Loucy (cell line): ENCODE measurements around the gene KLHL12.
"Not testable (repeated sequence)": the region's sequence is repeated elsewhere in the genome, so short reads cannot be mapped to it uniquely, and the experiment has no call there.

Experiments used
- H2AFZ ChIP-seq: fragments of 200-600 bp; sonication (generic); 2 replicates; pipeline ENCODE4 v1.6.0; 2016; ENCODE audit warnings: antibody characterized with exemption, mild to moderate bottlenecking, low read length, moderate library complexity
- H3F3A ChIP-seq: fragments of 200-600 bp; 2 replicates; pipeline ENCODE4 v1.6.0; 2016; ENCODE audit warnings: antibody characterized with exemption, low read depth, mild to moderate bottlenecking
- H3K27me3 ChIP-seq: fragments of 200-600 bp; sonication (generic); 2 replicates; pipeline ENCODE4 v1.6.1; 2014; ENCODE audit warnings: low read length, mild to moderate bottlenecking; ENCODE audit not compliant: insufficient read depth, poor library complexity, severe bottlenecking
- H3K36me3 ChIP-seq: fragments of 200-600 bp; sonication (generic); 2 replicates; pipeline ENCODE4 v1.6.1; 2016; ENCODE audit warnings: low read length; ENCODE audit not compliant: insufficient read depth
- H3K4me1 ChIP-seq: fragments of 200-600 bp; sonication (generic); 2 replicates; pipeline ENCODE4 v1.5.1; 2014; ENCODE audit warnings: low read length, mild to moderate bottlenecking; ENCODE audit not compliant: insufficient read depth, poor library complexity, severe bottlenecking
- H3K4me2 ChIP-seq: fragments of 200-600 bp; sonication (generic); 2 replicates; pipeline ENCODE4 v1.6.0; 2014; ENCODE audit warnings: antibody characterized with exemption, low read length, low read depth, mild to moderate bottlenecking; ENCODE audit not compliant: poor library complexity, severe bottlenecking
- H3K4me3 ChIP-seq: fragments of 200-600 bp; sonication (generic); 2 replicates; pipeline ENCODE4 v1.5.1; 2014; ENCODE audit warnings: low read length, mild to moderate bottlenecking, mixed read lengths; ENCODE audit not compliant: poor library complexity, severe bottlenecking
- H3K79me2 ChIP-seq: fragments of 200-600 bp; sonication (generic); 2 replicates; pipeline ENCODE4 v1.6.1; 2014; ENCODE audit warnings: low read length; ENCODE audit not compliant: insufficient read depth
- H3K9ac ChIP-seq: fragments of 200-600 bp; sonication (generic); 2 replicates; pipeline ENCODE4 v1.6.0; 2014; ENCODE audit warnings: mild to moderate bottlenecking, low read depth, low read length, moderate library complexity; ENCODE audit not compliant: poor library complexity, severe bottlenecking
- H3K9me2 ChIP-seq: fragments of 200-600 bp; sonication (generic); replicated peaks from 2 replicates; pipeline ENCODE4 v1.6.1; 2016; ENCODE audit warnings: low read depth, low read length, mixed read lengths
- H3K9me3 ChIP-seq: fragments of 200-600 bp; sonication (generic); 2 replicates; pipeline ENCODE4 v1.6.1; 2014; ENCODE audit warnings: mild to moderate bottlenecking, antibody characterized with exemption, low read length, low read depth; ENCODE audit not compliant: insufficient read depth
- H4K20me1 ChIP-seq: fragments of 200-600 bp; sonication (generic); 2 replicates; pipeline ENCODE4 v1.6.0; 2014; ENCODE audit warnings: antibody characterized with exemption, low read length, mild to moderate bottlenecking; ENCODE audit not compliant: insufficient read depth, poor library complexity, severe bottlenecking
- EZH2phosphoT487 ChIP-seq: fragments of 200-600 bp; IDR thresholded peaks from 2 replicates; pipeline ENCODE4 v1.6.1; 2018; ENCODE audit warnings: antibody characterized with exemption, mild to moderate bottlenecking, moderate library complexity, borderline replicate concordance
- TF ChIP-seq, protein P1 (sequence below): fragments of 200-600 bp; sonication (generic); conservative IDR thresholded peaks from 2 replicates; pipeline ENCODE4 v1.5.1; 2014; ENCODE audit warnings: mild to moderate bottlenecking, antibody characterized with exemption, low read length

KLHL12 gene

DNA sequence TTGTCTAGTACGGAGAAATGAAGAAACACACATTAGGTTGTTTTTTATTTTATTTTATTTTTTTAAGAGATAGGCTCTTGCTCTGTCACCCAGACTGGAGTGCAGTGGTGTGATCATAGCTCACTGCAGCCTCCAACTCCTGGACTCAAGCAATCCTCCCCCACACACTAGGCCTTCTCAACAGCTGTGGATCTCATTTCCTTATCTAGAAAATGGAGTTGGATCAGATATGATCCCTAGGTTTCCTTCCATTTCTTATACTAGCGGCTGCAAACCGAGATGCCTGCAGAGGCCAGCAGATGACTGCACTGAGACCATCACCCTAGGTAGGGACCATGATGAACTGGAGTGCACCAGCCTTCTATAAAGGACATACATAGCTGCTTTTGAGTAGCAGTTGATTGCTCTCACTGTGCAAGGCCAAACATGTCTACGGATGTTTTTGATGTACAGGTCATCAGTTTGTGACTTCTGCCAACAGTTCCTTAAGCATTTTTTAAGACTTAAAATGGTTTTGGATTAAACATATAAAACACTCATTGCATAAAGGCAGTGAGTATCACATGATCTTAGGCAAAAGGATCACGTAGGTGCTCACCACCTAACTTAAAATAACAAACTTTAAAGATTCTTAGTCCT, 11.4 kb upstream of the KLHL12 start:
- Histone ChIP-seq H4K20me1 (no peaks in the 10 kb centered on the region), H3K79me2 (no peaks in the 10 kb centered on the region), H2AFZ (no peak overlapping the region), H3K4me1 (no peaks in the 10 kb centered on the region), H3K4me3 (no peak overlapping the region), H3F3A (no peaks in the 10 kb centered on the region), H3K9me2 (no peaks in the 10 kb centered on the region), H3K4me2 (no peak overlapping the region), H3K9me3 (no peaks in the 10 kb centered on the region), H3K27me3 (no peaks in the 10 kb centered on the region), H3K9ac (no peak overlapping the region), H3K36me3 (peaks cover 32% of the 10 kb centered on the region; the same call in 1 of the 2 replicates)
- TF ChIP-seq EZH2phosphoT487: no peak
- TF ChIP-seq, protein P1, sequence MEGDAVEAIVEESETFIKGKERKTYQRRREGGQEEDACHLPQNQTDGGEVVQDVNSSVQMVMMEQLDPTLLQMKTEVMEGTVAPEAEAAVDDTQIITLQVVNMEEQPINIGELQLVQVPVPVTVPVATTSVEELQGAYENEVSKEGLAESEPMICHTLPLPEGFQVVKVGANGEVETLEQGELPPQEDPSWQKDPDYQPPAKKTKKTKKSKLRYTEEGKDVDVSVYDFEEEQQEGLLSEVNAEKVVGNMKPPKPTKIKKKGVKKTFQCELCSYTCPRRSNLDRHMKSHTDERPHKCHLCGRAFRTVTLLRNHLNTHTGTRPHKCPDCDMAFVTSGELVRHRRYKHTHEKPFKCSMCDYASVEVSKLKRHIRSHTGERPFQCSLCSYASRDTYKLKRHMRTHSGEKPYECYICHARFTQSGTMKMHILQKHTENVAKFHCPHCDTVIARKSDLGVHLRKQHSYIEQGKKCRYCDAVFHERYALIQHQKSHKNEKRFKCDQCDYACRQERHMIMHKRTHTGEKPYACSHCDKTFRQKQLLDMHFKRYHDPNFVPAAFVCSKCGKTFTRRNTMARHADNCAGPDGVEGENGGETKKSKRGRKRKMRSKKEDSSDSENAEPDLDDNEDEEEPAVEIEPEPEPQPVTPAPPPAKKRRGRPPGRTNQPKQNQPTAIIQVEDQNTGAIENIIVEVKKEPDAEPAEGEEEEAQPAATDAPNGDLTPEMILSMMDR: no peak

DNA sequence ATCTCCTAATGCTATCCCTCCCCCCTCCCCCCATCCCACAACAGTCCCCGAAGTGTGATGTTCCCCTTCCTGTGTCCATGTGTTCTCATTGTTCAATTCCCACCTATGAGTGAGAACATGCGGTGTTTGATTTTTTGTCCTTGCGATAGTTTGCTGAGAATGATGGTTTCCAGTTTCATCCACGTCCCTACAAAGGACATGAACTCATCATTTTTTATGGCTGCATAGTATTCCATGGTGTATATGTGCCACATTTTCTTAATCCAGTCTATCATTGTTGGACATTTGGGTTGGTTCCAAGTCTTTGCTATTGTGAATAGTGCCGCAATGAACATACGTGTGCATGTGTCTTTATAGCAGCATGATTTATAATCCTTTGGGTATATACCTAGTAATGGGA, 9.4 kb upstream of the KLHL12 start:
- H3K9me3 ChIP-seq, H3F3A ChIP-seq, H2AFZ ChIP-seq, H3K4me1 ChIP-seq, H3K27me3 ChIP-seq, H3K4me2 ChIP-seq, H4K20me1 ChIP-seq, H3K79me2 ChIP-seq, H3K9ac ChIP-seq, H3K9me2 ChIP-seq, H3K4me3 ChIP-seq: not testable (repeated sequence)
- peaks cover 14% of the 10 kb centered on the region; the same call in 1 of the 2 replicates for H3K36me3 ChIP-seq

DNA sequence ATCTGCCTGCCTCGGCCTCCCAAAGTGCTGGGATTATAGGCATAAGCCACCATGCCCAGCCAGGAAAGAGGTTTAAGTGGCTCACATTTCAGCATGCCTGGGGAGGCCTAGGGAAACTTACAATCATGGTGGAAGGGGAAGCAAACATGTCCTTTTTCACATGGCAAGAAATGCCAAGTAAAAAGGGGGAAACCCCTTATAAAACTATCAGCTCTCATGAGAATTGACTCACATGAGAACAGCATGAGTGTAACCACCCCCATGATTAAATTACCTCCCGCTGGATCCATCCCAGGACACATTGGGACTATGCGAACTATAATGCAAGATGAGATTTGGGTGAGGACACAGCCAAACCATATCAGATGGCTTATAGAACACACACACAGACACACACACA, 8.8 kb upstream of the KLHL12 start:
- TF ChIP-seq EZH2phosphoT487: no peak
- TF ChIP-seq, protein P1: no peak
- Histone ChIP-seq H3K9me2 (no peaks in the 10 kb centered on the region), H3F3A (no peaks in the 10 kb centered on the region), H3K4me1 (no peaks in the 10 kb centered on the region), H3K4me3 (no peak overlapping the region), H2AFZ (no peak overlapping the region), H3K79me2 (no peaks in the 10 kb centered on the region), H4K20me1 (no peaks in the 10 kb centered on the region), H3K9ac (no peak overlapping the region), H3K27me3 (no peaks in the 10 kb centered on the region), H3K4me2 (no peak overlapping the region), H3K36me3 (peaks cover 8% of the 10 kb centered on the region; the same call in 1 of the 2 replicates), H3K9me3 (no peaks in the 10 kb centered on the region)

DNA sequence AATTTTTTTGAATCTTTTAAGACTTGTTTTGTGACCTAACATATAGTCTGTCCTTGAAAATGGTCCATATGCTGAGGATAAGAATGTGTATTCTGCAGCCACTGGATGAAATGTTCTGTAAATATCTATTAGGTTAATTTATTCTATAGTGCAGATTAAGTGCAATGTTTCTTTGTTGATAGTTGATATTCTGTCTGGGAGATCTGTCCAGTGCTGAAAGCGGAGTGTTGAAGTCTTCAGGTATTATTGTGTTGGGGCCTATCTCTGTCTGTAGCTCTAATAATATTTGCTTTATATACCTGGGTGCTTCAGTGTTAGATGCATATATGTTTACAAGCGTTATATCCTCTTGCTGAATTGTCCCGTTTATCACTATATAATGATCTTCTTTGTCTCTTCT, 7.7 kb upstream of the KLHL12 start:
- Histone ChIP-seq H3F3A (no peaks in the 10 kb centered on the region), H3K4me3 (no peak overlapping the region), H4K20me1 (no peaks in the 10 kb centered on the region), H2AFZ (no peak overlapping the region), H3K36me3 (no peaks in the 10 kb centered on the region), H3K27me3 (no peaks in the 10 kb centered on the region), H3K9me3 (no peaks in the 10 kb centered on the region), H3K79me2 (no peaks in the 10 kb centered on the region), H3K4me2 (no peak overlapping the region), H3K9me2 (no peaks in the 10 kb centered on the region), H3K9ac (no peak overlapping the region), H3K4me1 (no peaks in the 10 kb centered on the region)
- no peak for TF ChIP-seq EZH2phosphoT487
- TF ChIP-seq, protein P1: no peak
